Kidney epithelial cell (primary cell): ENCODE results near the gene AGXT2. TPM values are rescaled to one million over a fixed set of nuclear protein-coding genes. Genes with fewer than 3 reads are reported as not detected.

Experiments
- DNase-seq: peaks from one replicate; pipeline ENCODE4 v3.0.0-alpha.2; 2010; ENCODE audit warnings: low read depth
- H3K27me3 ChIP-seq: 2 replicates; pipeline ENCODE4 v1.6.0; 2011; ENCODE audit warnings: low read length; ENCODE audit not compliant: control insufficient read depth, insufficient read depth
- H3K36me3 ChIP-seq: 2 replicates; pipeline ENCODE4 v1.5.1; 2011; ENCODE audit warnings: low read length; ENCODE audit not compliant: control insufficient read depth, insufficient read depth
- H3K4me3 ChIP-seq: 2 replicates; pipeline ENCODE4 v1.5.1; 2011; ENCODE audit warnings: low read depth, mild to moderate bottlenecking, control low read depth, low read length
- CTCF ChIP-seq: IDR thresholded peaks from 2 replicates; pipeline ENCODE4 v1.5.1; 2011; ENCODE audit warnings: mild to moderate bottlenecking, moderate library complexity, low read length, control low read depth, inconsistent platforms; ENCODE audit not compliant: insufficient read depth, poor library complexity, severe bottlenecking
- total RNA-seq: library from RNA; depleted of rRNA; stranded (reverse); fragments of >200 nt; gene quantifications from 2 replicates; pipeline ENCODE4 v1.2.3, GENCODE V29; 2015

The AGXT2 gene
- total RNA-seq, result not detected in 2 replicates

- no peak for TF ChIP-seq CTCF
- Histone ChIP-seq H3K4me3 (no peak within 1 kb of the TSS), H3K36me3 (no peaks in the 10 kb centered on the region), H3K27me3 (no peaks in the 10 kb centered on the region)
- DNase-seq, result no peak
Measured at GRCh38 chr5:35047785-35048404, at the start of gene AGXT2. Gene AGXT2 (minus strand): TSS chr5:35047949. CDS start chr5:35047892, 57 bp downstream.

- no peak for DNase-seq
- H3K36me3 ChIP-seq, result no peaks in the 10 kb centered on the region
- no peak for TF ChIP-seq CTCF
- H3K4me3 ChIP-seq, result no peak overlapping the region
- H3K27me3 ChIP-seq, result no peaks in the 10 kb centered on the region
Measured at GRCh38 chr5:35096932-35097331, 49.2 kb upstream of the AGXT2 start.

- no peak for DNase-seq
- TF ChIP-seq CTCF, result no peak
- Histone ChIP-seq H3K27me3 (no peaks in the 10 kb centered on the region), H3K4me3 (no peak overlapping the region), H3K36me3 (no peaks in the 10 kb centered on the region)
Measured at GRCh38 chr5:35096216-35096615, 48.5 kb upstream of the AGXT2 start.

- H3K36me3 ChIP-seq, result no peaks in the 10 kb centered on the region
- no peak for DNase-seq
- H3K4me3 ChIP-seq, result no peak overlapping the region
- TF ChIP-seq CTCF, result no peak
- H3K27me3 ChIP-seq, result no peaks in the 10 kb centered on the region
Measured at GRCh38 chr5:35095366-35095765, 47.6 kb upstream of the AGXT2 start.

GRCh38 chr5:35094948-35095347 is 47.2 kb upstream of the AGXT2 start:
- no peak for TF ChIP-seq CTCF
- no peaks in the 10 kb centered on the region for H3K27me3 ChIP-seq
- H3K4me3 ChIP-seq, result no peak overlapping the region
- no peak for DNase-seq
- H3K36me3 ChIP-seq, result no peaks in the 10 kb centered on the region

- DNase-seq, result no peak
- Histone ChIP-seq H3K36me3 (no peaks in the 10 kb centered on the region), H3K27me3 (no peaks in the 10 kb centered on the region), H3K4me3 (no peak overlapping the region)
- no peak for TF ChIP-seq CTCF
Measured at GRCh38 chr5:35092703-35093102, 45.0 kb upstream of the AGXT2 start.
